Keratinocyte (primary cell): ENCODE measurements around the gene ZER1. TPM values are rescaled to one million over a fixed set of nuclear protein-coding genes. Genes with fewer than 3 reads are reported as not detected.
A peak's percentile ranks its signal among the peaks of the same experiment; 100 is the strongest.

Experiments
- DNase-seq: peaks from one replicate; pipeline ENCODE4 v3.0.0-alpha.2; 2011; ENCODE audit warnings: low read depth, missing footprints, low spot score
- FAIRE-seq: peaks from 2 replicates; lab custom pipeline; 2011; peaks lifted over from hg19 to GRCh38; lab: Jason Lieb, UNC
- H2AFZ ChIP-seq: 2 replicates; pipeline ENCODE4 v1.6.0; 2012; ENCODE audit warnings: low read length, control low read depth, inconsistent platforms; ENCODE audit not compliant: control insufficient read depth
- H3K27ac ChIP-seq: 2 replicates; pipeline ENCODE4 v1.5.1; 2011; ENCODE audit warnings: low read length; ENCODE audit not compliant: control insufficient read depth, insufficient read depth
- H3K27me3 ChIP-seq: 3 replicates; pipeline ENCODE4 v1.6.0; 2011; ENCODE audit warnings: low read length; ENCODE audit not compliant: control insufficient read depth, insufficient read depth; ENCODE audit errors: extremely low read depth
- H3K36me3 ChIP-seq, 2 experiments: 2 replicates in 1 of 2; 3 replicates in 1 of 2; pipeline ENCODE4 v1.5.1; 2011; ENCODE audit warnings: low read length in 2 of 2, mild to moderate bottlenecking in 1 of 2; ENCODE audit not compliant: control insufficient read depth in 2 of 2, insufficient read depth in 2 of 2; ENCODE audit errors: extremely low read depth in 1 of 2
- H3K4me1 ChIP-seq: 3 replicates; pipeline ENCODE4 v1.5.1; 2011; ENCODE audit warnings: low read length; ENCODE audit not compliant: control insufficient read depth, insufficient read depth; ENCODE audit errors: extremely low read depth
- H3K4me2 ChIP-seq: 3 replicates; pipeline ENCODE4 v1.6.0; 2011; ENCODE audit warnings: low read depth, low read length; ENCODE audit not compliant: control insufficient read depth, insufficient read depth; ENCODE audit errors: extremely low read depth
- H3K4me3 ChIP-seq, 3 experiments: fragments of 200-600 bp in 1 of 3; sonication (generic) in 1 of 3; 2 replicates in 2 of 3; 3 replicates in 1 of 3; pipeline ENCODE4 v1.5.1; 2011 to 2016; ENCODE audit warnings: low read length in 3 of 3, mild to moderate bottlenecking in 3 of 3, control low read depth in 2 of 3, inconsistent platforms in 1 of 3, low read depth in 1 of 3, mixed read lengths in 1 of 3, mixed run types in 1 of 3, moderate library complexity in 1 of 3; ENCODE audit not compliant: control insufficient read depth in 2 of 3, insufficient read depth in 2 of 3; ENCODE audit errors: extremely low read depth in 1 of 3
- H3K79me2 ChIP-seq: 2 replicates; pipeline ENCODE4 v1.6.0; 2012; ENCODE audit warnings: low read length; ENCODE audit not compliant: control insufficient read depth, insufficient read depth
- H3K9ac ChIP-seq: 3 replicates; pipeline ENCODE4 v1.6.0; 2011; ENCODE audit warnings: low read length; ENCODE audit not compliant: control insufficient read depth, insufficient read depth; ENCODE audit errors: extremely low read depth
- H3K9me1 ChIP-seq: 3 replicates; pipeline ENCODE4 v1.6.0; 2011; ENCODE audit warnings: low read length; ENCODE audit not compliant: control insufficient read depth, insufficient read depth; ENCODE audit errors: extremely low read depth
- H3K9me3 ChIP-seq: 2 replicates; pipeline ENCODE4 v1.5.1; 2012; ENCODE audit warnings: low read depth, low read length; ENCODE audit not compliant: control insufficient read depth
- H4K20me1 ChIP-seq: 3 replicates; pipeline ENCODE4 v1.6.0; 2011; ENCODE audit warnings: low read length; ENCODE audit not compliant: control insufficient read depth, insufficient read depth; ENCODE audit errors: extremely low read depth
- EZH2 ChIP-seq: IDR thresholded peaks from one replicate; pipeline ENCODE4 v1.6.1; 2012; ENCODE audit warnings: inconsistent platforms, mild to moderate bottlenecking, low read length, moderate library complexity
- dilution Hi-C: fragments of 300-500 bp; cut with MboI; formaldehyde crosslinking; loops from one replicate; pipeline ENCODE4 v1.7.0; 2020; ENCODE audit warnings: low sequenced_read_pairs; ENCODE audit not compliant: extremely low pct_ligation_motif_present
- polyA plus RNA-seq, 5 experiments: library from polyadenylated mRNA; depleted of rRNA in 3 of 5; stranded (reverse) in 3 of 5; stranded (forward) in 1 of 5; unstranded in 1 of 5; fragments of >200 nt; gene quantifications; 1 replicate in 1 of 5; 2 replicates in 3 of 5; 3 replicates in 1 of 5; pipeline versions ENCODE4 v1.2.1 to v1.2.3, GENCODE V29; 2011 to 2012; ENCODE audit warnings: missing spikeins in 2 of 5, low read depth in 1 of 5, low replicate concordance in 1 of 5
- TF ChIP-seq, protein P1 (sequence below), 3 experiments: IDR thresholded peaks in 1 of 3; conservative IDR thresholded peaks in 1 of 3; optimal IDR thresholded peaks in 1 of 3; 2 replicates in 2 of 3; 3 replicates in 1 of 3; pipeline versions ENCODE3 to v1.5.1; 2011; ENCODE audit warnings: low read length in 3 of 3, mild to moderate bottlenecking in 3 of 3, moderate library complexity in 2 of 3, control low read depth in 1 of 3, inconsistent platforms in 1 of 3; ENCODE audit not compliant: insufficient read depth in 2 of 3; ENCODE audit errors: extremely low read depth in 1 of 3

Gene ZER1
- polyA plus RNA-seq, 1 donor (not counting 4 experiments of a cell fraction or from before 2014, with no cell fraction given): 14.9 TPM

GRCh38 chr9:128735373-128735772, 36.4 kb downstream of the ZER1 start:
- H3K36me3 ChIP-seq: peaks cover 0 to 8% of the 10 kb centered on the region in 2 experiments
- no peaks in the 10 kb centered on the region for H3K79me2 ChIP-seq
- TF ChIP-seq, protein P1, sequence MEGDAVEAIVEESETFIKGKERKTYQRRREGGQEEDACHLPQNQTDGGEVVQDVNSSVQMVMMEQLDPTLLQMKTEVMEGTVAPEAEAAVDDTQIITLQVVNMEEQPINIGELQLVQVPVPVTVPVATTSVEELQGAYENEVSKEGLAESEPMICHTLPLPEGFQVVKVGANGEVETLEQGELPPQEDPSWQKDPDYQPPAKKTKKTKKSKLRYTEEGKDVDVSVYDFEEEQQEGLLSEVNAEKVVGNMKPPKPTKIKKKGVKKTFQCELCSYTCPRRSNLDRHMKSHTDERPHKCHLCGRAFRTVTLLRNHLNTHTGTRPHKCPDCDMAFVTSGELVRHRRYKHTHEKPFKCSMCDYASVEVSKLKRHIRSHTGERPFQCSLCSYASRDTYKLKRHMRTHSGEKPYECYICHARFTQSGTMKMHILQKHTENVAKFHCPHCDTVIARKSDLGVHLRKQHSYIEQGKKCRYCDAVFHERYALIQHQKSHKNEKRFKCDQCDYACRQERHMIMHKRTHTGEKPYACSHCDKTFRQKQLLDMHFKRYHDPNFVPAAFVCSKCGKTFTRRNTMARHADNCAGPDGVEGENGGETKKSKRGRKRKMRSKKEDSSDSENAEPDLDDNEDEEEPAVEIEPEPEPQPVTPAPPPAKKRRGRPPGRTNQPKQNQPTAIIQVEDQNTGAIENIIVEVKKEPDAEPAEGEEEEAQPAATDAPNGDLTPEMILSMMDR (optimal IDR thresholded peaks at IDR 0.05 in 1 of 3, IDR thresholded peaks at IDR 0.05 in 1 of 3, conservative IDR thresholded peaks at IDR 0.05 in 1 of 3; ENCODE audit: extremely low read depth in 1 of 3, insufficient read depth in 2 of 3, low read length in 3 of 3): no peak
- TF ChIP-seq EZH2: no peak
- H3K4me2 ChIP-seq: no peak overlapping the region
- H3K4me1 ChIP-seq: no peaks in the 10 kb centered on the region
- H3K9ac ChIP-seq: no peak overlapping the region
- no peak overlapping the region for H2AFZ ChIP-seq
- H3K27me3 ChIP-seq: no peaks in the 10 kb centered on the region
- H3K9me1 ChIP-seq: no peaks in the 10 kb centered on the region
- no peak for DNase-seq
- dilution Hi-C loops: no loop called here
- H3K4me3 ChIP-seq: no peak overlapping the region
- FAIRE-seq: no peak
- no peaks in the 10 kb centered on the region for H4K20me1 ChIP-seq
- no peaks in the 10 kb centered on the region for H3K9me3 ChIP-seq
- no peak overlapping the region for H3K27ac ChIP-seq

DNA sequence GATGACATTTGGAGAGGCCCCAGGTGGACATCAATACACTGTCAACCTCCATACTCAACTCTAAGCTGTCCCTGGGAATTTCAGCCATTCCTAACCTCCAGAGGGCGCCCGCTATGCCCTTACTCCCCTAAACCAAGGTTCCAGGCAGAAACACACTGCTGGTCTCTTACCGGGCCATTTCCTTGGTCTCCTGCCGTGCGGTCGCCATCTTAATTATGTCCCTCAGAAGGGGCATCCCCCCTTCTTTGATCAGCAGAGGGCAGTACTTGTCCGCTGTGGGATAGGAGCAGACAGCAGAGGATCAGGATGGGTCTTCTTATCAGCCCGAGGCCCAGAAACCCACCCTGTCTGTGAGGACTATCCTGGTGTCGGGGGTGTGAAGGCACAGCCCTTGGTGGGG, 38.5 kb downstream of the ZER1 start:
- DNase-seq (peak; percentile 48), FAIRE-seq (peak; percentile 87)
- no peaks in the 10 kb centered on the region for H3K4me1 ChIP-seq
- no peaks in the 10 kb centered on the region for H3K9me3 ChIP-seq
- H3K4me3 ChIP-seq: peak overlapping the region in 1 of 3 experiments; percentile 26
- H3K27me3 ChIP-seq: no peaks in the 10 kb centered on the region
- H3K36me3 ChIP-seq: peaks cover 0 to 8% of the 10 kb centered on the region in 2 experiments
- H2AFZ ChIP-seq: peak overlapping the region; percentile 79
- H3K27ac ChIP-seq: no peak overlapping the region
- dilution Hi-C loops: no loop called here
- H3K4me2 ChIP-seq: peak overlapping the region; percentile 44
- no peak overlapping the region for H3K9ac ChIP-seq
- no peaks in the 10 kb centered on the region for H3K79me2 ChIP-seq
- no peaks in the 10 kb centered on the region for H4K20me1 ChIP-seq
- H3K9me1 ChIP-seq: no peaks in the 10 kb centered on the region
- TF ChIP-seq EZH2: no peak
- TF ChIP-seq, protein P1 (optimal IDR thresholded peaks at IDR 0.05 in 1 of 3, IDR thresholded peaks at IDR 0.05 in 1 of 3, conservative IDR thresholded peaks at IDR 0.05 in 1 of 3; ENCODE audit: extremely low read depth in 1 of 3, insufficient read depth in 2 of 3, low read length in 3 of 3): peak; percentile 80 to 89 (median 85)
